A673 (cell line): ENCODE data around the gene TOP2A. TPM values are rescaled to one million over a fixed set of nuclear protein-coding genes. Genes with fewer than 3 reads are reported as not detected.

Source experiments
- BruUV-seq: library from RNA; stranded (reverse); fragments of 400-500 nt; replicated peaks from 2 replicates; lab custom pipeline; 2021; lab: Mats Ljungman, UMichigan
- CTCF ChIA-PET: fragments of 300-600 bp; sonication (Branson Sonifier 250); formaldehyde crosslinking; loops from one replicate; lab custom pipeline; 2022; ENCODE audit warnings: antibody characterized with exemption; lab: Charles Lee
- POLR2A ChIA-PET: fragments of 300-600 bp; sonication (Branson Sonifier 250); formaldehyde crosslinking; loops from one replicate; lab custom pipeline; 2022; ENCODE audit warnings: antibody characterized with exemption; ENCODE audit not compliant: low non-redundant PET; lab: Charles Lee
- DNase-seq: peaks from one replicate; pipeline ENCODE4 v3.0.0-alpha.2; 2015; ENCODE audit warnings: low spot score
- H3K27ac ChIP-seq: fragments of 200-600 bp; sonication (generic); 2 replicates; pipeline ENCODE4 v1.5.1; 2016; ENCODE audit warnings: mixed run types, low read depth, mild to moderate bottlenecking, mixed read lengths, antibody characterized with exemption, low read length; ENCODE audit not compliant: poor library complexity, severe bottlenecking
- H3K27me3 ChIP-seq: fragments of 200-600 bp; sonication (generic); replicated peaks from 2 replicates; pipeline ENCODE4 v1.6.1; 2017; ENCODE audit warnings: mixed run types, low read depth, mild to moderate bottlenecking, mixed read lengths, antibody characterized with exemption, low read length; ENCODE audit not compliant: insufficient read depth, poor library complexity
- H3K36me3 ChIP-seq: fragments of 200-600 bp; sonication (generic); 2 replicates; pipeline ENCODE4 v1.6.1; 2016; ENCODE audit warnings: mixed run types, mild to moderate bottlenecking, mixed read lengths, antibody characterized with exemption, low read length; ENCODE audit not compliant: insufficient read depth, poor library complexity, severe bottlenecking
- H3K4me1 ChIP-seq: fragments of 200-600 bp; sonication (generic); 2 replicates; pipeline ENCODE4 v1.6.1; 2017; ENCODE audit warnings: mixed run types, mild to moderate bottlenecking, mixed read lengths, antibody characterized with exemption, low read length; ENCODE audit not compliant: insufficient read depth, poor library complexity, severe bottlenecking
- H3K4me3 ChIP-seq: fragments of 200-600 bp; sonication (generic); 2 replicates; pipeline ENCODE4 v1.5.1; 2016; ENCODE audit warnings: low read depth, mixed run types, mild to moderate bottlenecking, mixed read lengths, low read length; ENCODE audit not compliant: poor library complexity, severe bottlenecking
- H3K9me3 ChIP-seq: fragments of 200-600 bp; sonication (generic); 2 replicates; pipeline ENCODE4 v1.6.1; 2016; ENCODE audit warnings: mixed run types, low read depth, mild to moderate bottlenecking, mixed read lengths, antibody characterized with exemption, low read length; ENCODE audit not compliant: poor library complexity, severe bottlenecking
- CTCF ChIP-seq: fragments of 300-800, 200-600 bp; sonication (generic); conservative IDR thresholded peaks from 2 replicates; pipeline ENCODE4 v1.5.1; 2017; ENCODE audit warnings: low read depth, mild to moderate bottlenecking, antibody characterized with exemption, low read length, moderate library complexity, mixed read lengths
- EZH2 ChIP-seq: fragments of 200-600 bp; sonication (generic); IDR thresholded peaks from 2 replicates; pipeline ENCODE4 v1.6.1; 2017; ENCODE audit warnings: borderline replicate concordance, low read depth, mild to moderate bottlenecking, mixed read lengths, antibody characterized with exemption, low read length; ENCODE audit not compliant: poor library complexity, severe bottlenecking
- intact Hi-C: fragments of 100-400 bp; cut with micrococcal nuclease; formaldehyde crosslinking; loops from one replicate; pipeline ENCODE4 v1.10.0; 2022; ENCODE audit not compliant: unreplicated experiment
- total RNA-seq: library from RNA; stranded (reverse); gene quantifications from 2 replicates; pipeline ENCODE4 v1.2.3, GENCODE V29; 2021

The TOP2A gene
- total RNA-seq, 1 experiment from 2014 or later, result 188 TPM

- BruUV-seq, result no TSS peak
- intact Hi-C loops, result no loop called here
- no peak for DNase-seq
- Histone ChIP-seq H3K27me3 (no peaks in the 10 kb centered on the region), H3K4me3 (no peak overlapping the region), H3K9me3 (no peaks in the 10 kb centered on the region), H3K4me1 (no peaks in the 10 kb centered on the region), H3K27ac (no peak overlapping the region), H3K36me3 (no peaks in the 10 kb centered on the region)
- no peak for TF ChIP-seq CTCF
- no peak for TF ChIP-seq EZH2
- ChIA-PET CTCF (no interaction called here), POLR2A (no interaction called here)
Measured at GRCh38 chr17:40366861-40367518, 50.7 kb downstream of the TOP2A start.

DNA sequence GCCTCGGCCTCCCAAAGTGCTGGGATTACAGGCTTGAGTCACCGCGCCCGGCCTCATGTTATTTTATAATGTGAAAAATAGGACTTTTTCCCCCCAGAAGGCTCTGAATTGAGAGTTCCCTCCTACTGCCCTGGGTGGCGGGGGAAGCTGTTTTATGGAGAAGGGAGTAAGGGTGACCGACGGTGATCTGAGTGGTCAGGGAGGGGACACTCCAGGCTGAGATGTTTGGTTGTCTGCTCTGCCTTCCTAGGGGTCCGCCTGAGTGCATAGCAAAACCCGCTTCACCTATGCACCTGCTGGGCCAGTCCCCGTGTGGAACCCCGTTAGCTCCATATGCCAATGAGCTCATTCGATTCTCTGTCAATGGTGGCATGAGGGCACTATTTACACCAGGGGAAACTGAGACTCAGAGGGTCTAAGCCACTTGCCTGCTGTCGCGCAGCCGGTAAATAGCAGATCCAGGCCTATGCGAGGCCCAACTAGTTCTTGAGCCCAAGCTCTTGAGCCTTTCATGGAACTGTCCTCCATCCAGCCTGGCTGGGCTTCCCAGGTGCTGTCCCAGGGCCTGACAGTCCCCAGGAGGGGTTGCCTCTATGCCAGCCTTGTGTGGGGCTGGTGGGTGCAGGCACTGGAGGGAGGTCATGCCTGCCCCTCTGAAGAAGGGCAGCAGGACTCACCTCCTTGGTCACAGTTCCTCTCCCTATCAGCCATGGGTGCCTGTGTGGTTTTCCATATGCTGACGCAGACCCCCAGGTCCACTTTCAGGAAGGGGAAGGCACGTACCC is 51.4 kb downstream of the TOP2A start:
- no TSS peak for BruUV-seq
- POLR2A ChIA-PET, result interaction anchor here (0.6 kb wide), 1 partner anchor 493 kb away, joined by 7 read pairs; no protein-coding TSS in a partner anchor

DNA sequence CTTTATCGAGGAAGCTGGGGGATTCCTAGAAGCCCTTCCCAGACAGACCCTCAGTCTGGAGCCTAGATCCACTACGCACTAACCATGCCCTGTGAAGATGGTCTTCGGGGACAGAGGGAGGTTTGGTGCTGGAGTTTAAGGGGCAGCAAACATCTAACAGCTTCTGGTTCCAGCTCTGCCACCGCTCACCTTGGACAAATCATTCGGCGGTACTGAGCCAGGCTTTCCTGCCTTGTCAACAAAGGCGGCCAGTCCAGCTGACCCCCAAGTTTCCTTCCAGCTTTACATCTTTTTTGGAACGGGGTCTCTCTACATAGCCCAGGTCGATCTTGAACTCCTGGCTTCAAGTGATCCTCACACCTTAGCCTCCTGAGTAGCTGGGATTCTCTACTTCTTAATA is 52.8 kb downstream of the TOP2A start:
- Histone ChIP-seq H3K9me3 (no peaks in the 10 kb centered on the region), H3K4me3 (no peak overlapping the region), H3K27ac (no peak overlapping the region), H3K36me3 (no peaks in the 10 kb centered on the region), H3K27me3 (no peaks in the 10 kb centered on the region), H3K4me1 (no peaks in the 10 kb centered on the region)
- intact Hi-C loops, result no loop called here
- no peak for TF ChIP-seq EZH2
- TF ChIP-seq CTCF, result no peak
- ChIA-PET CTCF (interaction anchor here (0.6 kb wide), 1 partner anchor 10 kb away, joined by 3 read pairs; no protein-coding TSS in a partner anchor), POLR2A (interaction anchor here (0.6 kb wide), 1 partner anchor 25 kb away, joined by 5 read pairs; no protein-coding TSS in a partner anchor)
- BruUV-seq, result no TSS peak
- no peak for DNase-seq

More for the DNA sequence above, 51.4 kb downstream of the TOP2A start:
- Histone ChIP-seq H3K27me3 (no peaks in the 10 kb centered on the region), H3K4me3 (no peak overlapping the region), H3K27ac (no peak overlapping the region), H3K9me3 (no peaks in the 10 kb centered on the region), H3K36me3 (no peaks in the 10 kb centered on the region), H3K4me1 (no peaks in the 10 kb centered on the region)
- DNase-seq, result no peak
- TF ChIP-seq EZH2 (no peak), CTCF (no peak)
- intact Hi-C loops, result no loop called here
- CTCF ChIA-PET, result interaction anchor here (0.5 kb wide), 1 partner anchor 110 kb away, joined by 5 read pairs; no protein-coding TSS in a partner anchor
